HG02588 (cell line): Measurements from ENCODE around the gene RERE.

ENCODE experiments used
- ATAC-seq: cut with Tn5 transposase; IDR thresholded peaks from one replicate; pipeline ENCODE4 v1.9.1; 2021; ENCODE audit warnings: mild to moderate bottlenecking, moderate library complexity; ENCODE audit not compliant: unreplicated experiment

RERE gene

DNA sequence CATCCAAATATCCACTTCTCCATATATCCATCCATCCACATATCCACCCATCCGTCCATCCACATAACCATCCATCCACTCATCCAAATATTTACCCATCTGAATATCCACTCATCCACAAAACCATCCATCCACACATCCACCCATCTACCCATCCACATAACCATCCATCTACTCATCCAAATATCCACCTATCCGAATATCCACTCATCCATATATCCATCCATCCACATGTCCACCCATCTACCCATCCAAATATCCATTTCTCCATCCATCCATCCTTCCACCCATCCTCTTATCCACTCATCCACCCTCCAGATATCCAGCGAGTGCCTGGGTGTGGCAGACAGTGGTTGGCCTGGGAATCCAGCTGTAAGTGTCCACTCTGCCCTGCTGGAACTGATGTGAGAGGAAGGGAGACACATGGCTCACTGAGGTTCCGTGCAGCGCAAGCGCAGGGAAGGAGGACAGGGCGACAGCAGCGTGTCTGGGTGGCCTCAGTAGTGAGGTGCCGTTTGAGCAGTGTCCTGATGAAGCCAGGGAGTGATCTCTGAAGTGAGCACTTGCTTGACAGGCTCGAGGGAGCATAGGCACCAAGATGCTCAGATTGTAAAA, 472.4 kb downstream of the RERE start:
- no peak for ATAC-seq

DNA sequence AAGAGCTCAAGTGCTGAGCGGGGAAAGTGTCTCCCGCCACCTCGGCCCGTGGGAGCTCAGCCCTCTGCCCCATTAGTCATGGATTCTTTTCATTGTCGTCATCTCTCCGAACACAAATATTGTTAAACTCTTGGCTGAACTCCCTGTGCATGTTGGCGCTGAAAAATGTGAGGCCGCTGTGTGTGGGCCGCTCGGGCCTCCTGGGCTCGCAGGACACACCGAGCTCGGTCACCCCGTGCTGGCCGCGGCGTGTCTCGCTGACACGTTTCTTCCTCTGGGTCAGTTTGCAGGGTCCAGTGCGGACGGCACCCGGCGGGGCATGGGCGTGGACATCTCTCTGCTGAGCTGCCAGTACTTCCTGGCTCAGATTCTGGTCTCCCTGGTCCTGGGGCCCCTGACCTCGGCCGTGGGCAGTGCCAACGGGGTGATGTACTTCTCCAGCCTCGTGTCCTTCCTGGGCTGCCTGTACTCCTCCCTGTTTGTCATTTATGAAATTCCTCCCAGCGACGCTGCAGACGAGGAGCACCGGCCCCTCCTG, 473.9 kb downstream of the RERE start:
- ATAC-seq, result no peak

GRCh38 chr1:8343044-8343443, 474.4 kb downstream of the RERE start:
- ATAC-seq, result no peak

GRCh38 chr1:8342325-8342724, 475.1 kb downstream of the RERE start:
- no peak for ATAC-seq

DNA sequence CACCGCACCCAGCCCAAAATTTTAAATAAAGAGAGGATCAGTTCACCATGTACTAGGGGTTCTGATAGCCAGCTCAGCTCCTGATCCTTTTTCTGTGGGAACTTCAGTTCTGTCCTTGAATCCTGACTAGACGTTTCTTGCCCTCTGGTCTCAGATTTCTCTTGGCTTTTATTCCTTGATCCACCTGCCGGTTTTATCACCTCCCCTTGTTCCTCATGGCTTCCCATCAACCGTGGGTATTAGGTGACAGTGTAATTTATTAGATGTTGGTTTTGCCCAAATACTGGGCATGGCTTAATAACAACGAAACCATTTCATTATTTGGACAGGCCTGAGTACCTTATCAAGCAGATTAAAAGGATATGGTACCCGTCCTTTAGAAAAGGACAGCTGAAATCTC, 477.0 kb downstream of the RERE start:
- no peak for ATAC-seq

GRCh38 chr1:8339203-8339600, 478.2 kb downstream of the RERE start:
- no peak for ATAC-seq

DNA sequence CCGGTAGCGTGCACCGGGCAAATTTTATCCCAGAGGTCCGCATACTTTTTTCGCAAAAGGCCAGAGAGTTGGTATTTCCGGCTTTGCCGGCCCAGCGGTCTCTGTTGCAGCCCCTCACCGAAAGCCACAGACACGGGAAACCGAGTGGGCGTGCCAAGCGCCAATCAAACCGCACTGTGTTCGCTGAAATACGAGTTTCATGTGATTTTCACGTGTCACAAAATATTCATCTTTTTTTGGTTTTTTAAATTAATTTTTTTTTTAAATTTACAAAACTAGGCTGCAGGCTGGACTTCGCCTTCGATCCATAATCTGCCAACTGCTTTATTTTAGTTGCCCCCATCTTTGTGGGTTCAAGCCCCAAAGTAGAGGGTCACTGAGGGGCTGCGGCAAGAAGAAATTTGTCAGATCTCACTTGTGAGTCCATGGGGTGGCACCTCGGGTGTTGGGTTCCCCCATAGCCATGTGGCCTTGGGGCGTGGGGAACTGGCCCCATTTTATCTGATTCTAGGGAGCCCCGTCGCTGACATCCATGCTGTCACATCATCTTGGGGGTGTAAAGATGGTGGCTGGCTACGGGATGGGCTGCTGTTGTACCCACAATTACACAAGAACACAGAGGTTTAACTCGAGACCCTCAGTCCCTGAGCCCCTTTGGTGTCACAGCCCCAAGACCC, 478.8 kb downstream of the RERE start:
- ATAC-seq, result no peak

DNA sequence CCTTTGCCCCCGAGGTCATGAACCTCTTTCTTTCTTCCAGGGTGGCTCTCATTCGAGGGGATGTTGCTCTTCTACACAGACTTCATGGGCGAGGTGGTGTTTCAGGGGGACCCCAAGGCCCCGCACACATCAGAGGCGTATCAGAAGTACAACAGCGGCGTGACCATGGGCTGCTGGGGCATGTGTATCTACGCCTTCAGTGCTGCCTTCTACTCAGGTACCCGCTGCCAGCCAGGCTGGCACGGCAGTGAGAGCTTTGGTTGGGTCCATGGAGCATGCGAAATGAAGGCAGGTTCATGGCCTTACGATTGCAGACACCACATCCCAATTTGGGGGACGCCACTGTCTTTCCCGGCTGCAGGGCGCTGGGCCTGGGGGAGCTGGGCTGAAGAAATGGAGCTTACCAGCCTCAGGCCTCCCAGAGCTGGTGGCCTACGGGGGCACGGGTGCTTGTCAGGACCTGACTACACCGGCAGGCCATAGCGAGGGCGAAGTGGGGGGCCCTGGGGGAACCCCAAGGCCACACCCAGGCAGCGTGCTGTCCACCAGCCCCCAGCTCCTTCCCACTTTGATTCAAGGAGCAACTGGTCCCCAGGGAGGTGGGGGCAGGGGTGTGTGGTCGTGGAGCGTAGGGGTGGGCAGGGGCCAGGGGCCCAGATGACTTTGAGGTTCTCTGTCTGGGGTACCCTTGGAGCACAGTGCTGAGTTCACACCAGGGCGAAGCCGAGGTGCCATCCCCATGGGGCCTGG, 479.5 kb downstream of the RERE start:
- ATAC-seq, result no peak

DNA sequence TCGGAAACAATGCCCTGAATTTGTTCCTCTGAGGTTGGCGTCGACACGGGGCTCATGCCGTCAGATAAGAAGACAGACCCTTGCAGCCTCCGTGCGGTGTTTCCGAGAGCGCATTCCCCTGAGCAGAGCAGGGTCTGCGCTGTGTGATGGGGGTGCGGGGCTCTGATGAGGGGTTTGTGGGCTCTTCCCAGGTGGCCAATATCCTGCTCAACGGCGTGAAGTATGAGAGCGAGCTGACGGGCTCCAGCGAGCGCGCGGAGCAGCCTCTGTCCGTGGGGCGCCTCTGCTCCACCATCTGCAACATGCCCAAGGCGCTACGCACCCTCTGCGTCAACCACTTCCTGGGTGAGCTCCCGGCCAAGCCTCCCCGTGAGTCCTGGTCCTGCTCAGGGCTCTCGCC, 482.2 kb downstream of the RERE start:
- ATAC-seq, result no peak

DNA sequence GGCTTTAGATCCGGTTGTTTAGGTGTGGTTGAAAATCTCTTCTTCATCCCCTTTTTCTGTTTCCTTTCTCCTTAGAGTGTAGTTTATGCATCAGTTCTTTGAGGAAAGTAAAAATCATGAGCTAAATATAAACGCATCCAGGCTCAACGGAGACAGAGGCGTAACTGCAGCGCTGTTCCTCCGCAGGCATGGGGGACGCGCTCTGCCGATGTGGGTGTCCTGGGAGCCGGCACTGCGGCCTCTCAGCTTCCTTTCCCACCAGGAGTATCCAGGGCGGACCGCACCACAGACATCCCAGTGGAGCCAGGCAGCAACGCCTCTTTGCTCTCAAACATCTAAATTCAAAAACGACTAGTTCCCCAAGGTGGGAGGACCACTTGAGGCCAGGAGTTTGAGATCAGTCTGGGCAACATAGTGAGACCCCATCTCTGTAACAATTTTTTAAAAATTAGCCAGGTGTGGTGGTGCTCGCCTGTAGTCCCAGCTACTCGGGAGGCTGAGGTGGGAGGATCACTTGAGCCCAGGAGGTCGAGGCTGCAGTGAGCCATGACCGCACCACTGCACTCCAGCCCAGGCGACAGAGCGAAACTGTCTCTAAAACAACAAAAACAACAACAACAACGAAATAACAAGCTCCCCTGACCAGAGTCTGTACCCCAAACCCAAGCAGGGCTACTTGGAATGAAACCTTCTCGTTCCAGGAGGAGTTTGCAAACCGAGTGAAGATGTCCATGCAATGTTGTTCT, 483.2 kb downstream of the RERE start:
- no peak for ATAC-seq

- no peak for ATAC-seq
Measured at GRCh38 chr1:8333246-8333987, 484.0 kb downstream of the RERE start.

GRCh38 chr1:8332806-8333205, 484.6 kb downstream of the RERE start:
- ATAC-seq, result no peak

GRCh38 chr1:8330271-8331125, 486.9 kb downstream of the RERE start:
- ATAC-seq, result no peak

DNA sequence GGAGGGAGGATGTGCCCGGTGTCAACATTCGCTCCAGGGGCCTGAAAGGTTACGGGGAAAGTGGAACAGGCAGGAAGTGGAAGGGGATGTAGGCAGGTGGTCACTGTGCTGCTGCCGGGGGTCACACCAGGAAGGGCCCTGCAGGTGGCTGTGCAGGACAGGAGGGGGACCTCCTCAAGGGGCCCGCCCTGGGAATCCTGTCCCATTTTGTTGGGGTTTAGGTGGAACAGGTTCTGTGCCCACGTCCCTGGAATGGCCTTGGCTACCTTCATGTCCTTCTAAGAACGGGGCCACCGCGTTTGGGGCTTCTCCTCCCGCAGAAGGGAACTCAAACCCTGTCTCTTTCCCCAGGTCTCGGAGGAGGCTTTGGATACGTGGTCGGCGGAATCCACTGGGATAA, 487.6 kb downstream of the RERE start:
- ATAC-seq, result no peak

GRCh38 chr1:8329439-8329838, 488.0 kb downstream of the RERE start:
- ATAC-seq, result no peak

GRCh38 chr1:8328271-8328670, 489.2 kb downstream of the RERE start:
- no peak for ATAC-seq

GRCh38 chr1:8326265-8326664, 491.2 kb downstream of the RERE start:
- ATAC-seq, result no peak

DNA sequence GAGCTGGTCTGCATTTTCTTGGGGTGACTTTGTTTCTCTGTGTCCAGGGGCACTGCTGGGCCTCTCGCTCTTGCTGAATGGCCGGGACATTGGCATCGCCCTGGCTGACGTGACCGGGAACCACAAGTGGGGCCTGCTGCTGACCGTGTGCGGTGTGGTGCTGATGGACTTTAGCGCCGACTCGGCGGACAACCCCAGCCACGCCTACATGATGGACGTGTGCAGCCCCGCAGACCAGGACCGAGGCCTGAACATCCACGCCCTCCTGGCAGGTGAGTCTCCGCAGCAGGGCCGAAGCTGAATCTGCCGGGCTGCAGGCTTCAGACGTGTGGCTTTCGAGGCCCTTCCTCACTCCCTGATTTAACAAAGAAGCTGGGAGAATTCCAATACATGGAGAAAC, 491.7 kb downstream of the RERE start:
- ATAC-seq, result no peak

GRCh38 chr1:8324176-8324810, 493.1 kb downstream of the RERE start:
- no peak for ATAC-seq
